ENCODE results near the gene MPG. TPM values are rescaled to one million over a fixed set of nuclear protein-coding genes. Genes with fewer than 3 reads are reported as not detected.

MPG gene
- total RNA-seq, 1 experiment from 2014 or later = 60.0 TPM

DNA sequence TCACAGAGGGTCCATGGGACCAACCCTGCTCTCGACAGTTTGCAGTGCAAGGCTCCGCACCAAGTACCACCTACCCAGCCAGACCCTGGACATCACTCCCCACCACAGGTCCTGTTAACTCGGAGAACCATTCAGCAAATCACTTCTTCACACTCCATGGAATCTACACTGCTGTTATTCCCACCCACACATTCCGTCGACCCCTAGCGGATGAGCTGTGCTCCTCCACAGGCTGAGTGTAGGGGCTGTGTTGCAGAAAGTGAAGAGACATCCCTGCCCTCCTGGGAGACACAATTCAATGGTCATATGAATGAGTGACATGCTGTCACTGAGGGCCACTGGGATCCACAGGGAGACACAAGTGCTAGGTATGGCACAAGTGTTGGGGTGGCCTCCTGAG is 27.5 kb downstream of the MPG start (continued):
- TF ChIP-seq, protein P1, sequence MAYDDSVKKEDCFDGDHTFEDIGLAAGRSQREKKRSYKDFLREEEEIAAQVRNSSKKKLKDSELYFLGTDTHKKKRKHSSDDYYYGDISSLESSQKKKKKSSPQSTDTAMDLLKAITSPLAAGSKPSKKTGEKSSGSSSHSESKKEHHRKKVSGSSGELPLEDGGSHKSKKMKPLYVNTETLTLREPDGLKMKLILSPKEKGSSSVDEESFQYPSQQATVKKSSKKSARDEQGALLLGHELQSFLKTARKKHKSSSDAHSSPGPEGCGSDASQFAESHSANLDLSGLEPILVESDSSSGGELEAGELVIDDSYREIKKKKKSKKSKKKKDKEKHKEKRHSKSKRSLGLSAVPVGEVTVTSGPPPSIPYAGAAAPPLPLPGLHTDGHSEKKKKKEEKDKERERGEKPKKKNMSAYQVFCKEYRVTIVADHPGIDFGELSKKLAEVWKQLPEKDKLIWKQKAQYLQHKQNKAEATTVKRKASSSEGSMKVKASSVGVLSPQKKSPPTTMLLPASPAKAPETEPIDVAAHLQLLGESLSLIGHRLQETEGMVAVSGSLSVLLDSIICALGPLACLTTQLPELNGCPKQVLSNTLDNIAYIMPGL (CRISPR knock-in tag; IDR thresholded peaks at IDR 0.05) = no peak
- TF ChIP-seq, protein P2, sequence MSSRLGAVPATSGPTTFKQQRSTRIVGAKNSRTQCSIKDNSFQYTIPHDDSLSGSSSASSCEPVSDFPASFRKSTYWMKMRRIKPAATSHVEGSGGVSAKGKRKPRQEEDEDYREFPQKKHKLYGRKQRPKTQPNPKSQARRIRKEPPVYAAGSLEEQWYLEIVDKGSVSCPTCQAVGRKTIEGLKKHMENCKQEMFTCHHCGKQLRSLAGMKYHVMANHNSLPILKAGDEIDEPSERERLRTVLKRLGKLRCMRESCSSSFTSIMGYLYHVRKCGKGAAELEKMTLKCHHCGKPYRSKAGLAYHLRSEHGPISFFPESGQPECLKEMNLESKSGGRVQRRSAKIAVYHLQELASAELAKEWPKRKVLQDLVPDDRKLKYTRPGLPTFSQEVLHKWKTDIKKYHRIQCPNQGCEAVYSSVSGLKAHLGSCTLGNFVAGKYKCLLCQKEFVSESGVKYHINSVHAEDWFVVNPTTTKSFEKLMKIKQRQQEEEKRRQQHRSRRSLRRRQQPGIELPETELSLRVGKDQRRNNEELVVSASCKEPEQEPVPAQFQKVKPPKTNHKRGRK (CRISPR knock-in tag; IDR thresholded peaks at IDR 0.05; ENCODE audit: borderline replicate concordance) = no peak
- TF ChIP-seq NFYB (CRISPR knock-in tag; conservative IDR thresholded peaks at IDR 0.05; ENCODE audit: low read depth) = no peak
- TF ChIP-seq FOXP1 (CRISPR knock-in tag; IDR thresholded peaks at IDR 0.05; ENCODE audit: borderline replicate concordance) = no peak

DNA sequence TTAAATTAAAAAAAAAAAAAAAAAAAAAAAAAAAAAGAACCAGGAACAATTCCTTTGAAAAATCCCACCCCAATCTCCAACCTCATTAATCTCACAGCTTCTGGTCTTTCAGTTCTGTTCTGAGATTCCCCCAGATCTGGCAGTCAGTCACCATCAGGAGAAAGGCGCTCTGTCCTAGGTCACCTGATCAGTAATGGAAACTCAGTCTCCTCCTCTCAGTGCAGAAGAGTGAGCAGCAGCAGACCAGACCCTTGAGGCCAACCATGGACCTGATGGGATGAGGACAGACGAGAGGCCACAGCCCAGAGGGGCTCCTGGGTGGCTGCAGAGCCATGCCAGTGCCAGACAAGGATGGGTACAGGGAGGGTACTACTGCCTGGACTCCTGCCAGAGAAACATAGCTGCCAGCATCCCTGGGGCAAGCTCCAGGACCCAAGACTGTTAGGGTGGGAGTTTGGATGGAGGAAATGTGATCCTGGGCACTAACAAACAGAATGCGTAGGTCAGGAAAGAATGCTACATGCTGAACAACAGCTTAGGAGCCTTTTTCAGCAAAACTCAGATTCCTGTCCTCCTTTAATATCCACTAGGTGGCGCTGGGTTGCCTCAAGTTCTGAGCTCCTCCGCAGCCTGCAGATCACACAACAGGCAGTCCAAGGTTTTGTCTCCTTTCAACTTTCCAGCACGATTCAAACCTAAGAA is 28.7 kb downstream of the MPG start:
- Mint-ChIP-seq H3K27ac (peak overlapping the region; percentile 32; the same call in 1 of the 2 replicates), H3K9me3 (no peaks in the 10 kb centered on the region), H3K27me3 (ENCODE audit: low read depth) (no peaks in the 10 kb centered on the region), H3K36me3 (peaks cover 19% of the 10 kb centered on the region), H3K4me3 (no peak overlapping the region), H3K4me1 (0 out of 2 replicates have a peak, but pooled peaks cover 3% of the 10 kb centered on the region)
- ChIA-PET POLR2A (interaction anchor here (0.5 to 0.7 kb wide), 5 partner anchors 10 to 215 kb away, joined by 3 to 5 read pairs (median 3); partner anchors contain the start of gene RHBDF1), CTCF (interaction anchor here (0.6 to 5.7 kb wide), 59 partner anchors 9 to 1604 kb away, joined by 3 to 97 read pairs (median 4); partner anchors contain the start of genes AXIN1, DECR2, HBM and HBQ1)
- DNase-seq (ENCODE audit: low spot score) = peak; percentile 50
- TF ChIP-seq, protein P3, sequence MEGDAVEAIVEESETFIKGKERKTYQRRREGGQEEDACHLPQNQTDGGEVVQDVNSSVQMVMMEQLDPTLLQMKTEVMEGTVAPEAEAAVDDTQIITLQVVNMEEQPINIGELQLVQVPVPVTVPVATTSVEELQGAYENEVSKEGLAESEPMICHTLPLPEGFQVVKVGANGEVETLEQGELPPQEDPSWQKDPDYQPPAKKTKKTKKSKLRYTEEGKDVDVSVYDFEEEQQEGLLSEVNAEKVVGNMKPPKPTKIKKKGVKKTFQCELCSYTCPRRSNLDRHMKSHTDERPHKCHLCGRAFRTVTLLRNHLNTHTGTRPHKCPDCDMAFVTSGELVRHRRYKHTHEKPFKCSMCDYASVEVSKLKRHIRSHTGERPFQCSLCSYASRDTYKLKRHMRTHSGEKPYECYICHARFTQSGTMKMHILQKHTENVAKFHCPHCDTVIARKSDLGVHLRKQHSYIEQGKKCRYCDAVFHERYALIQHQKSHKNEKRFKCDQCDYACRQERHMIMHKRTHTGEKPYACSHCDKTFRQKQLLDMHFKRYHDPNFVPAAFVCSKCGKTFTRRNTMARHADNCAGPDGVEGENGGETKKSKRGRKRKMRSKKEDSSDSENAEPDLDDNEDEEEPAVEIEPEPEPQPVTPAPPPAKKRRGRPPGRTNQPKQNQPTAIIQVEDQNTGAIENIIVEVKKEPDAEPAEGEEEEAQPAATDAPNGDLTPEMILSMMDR (IDR thresholded peaks at IDR 0.05) = peak; percentile 84
- TF ChIP-seq, protein P4, sequence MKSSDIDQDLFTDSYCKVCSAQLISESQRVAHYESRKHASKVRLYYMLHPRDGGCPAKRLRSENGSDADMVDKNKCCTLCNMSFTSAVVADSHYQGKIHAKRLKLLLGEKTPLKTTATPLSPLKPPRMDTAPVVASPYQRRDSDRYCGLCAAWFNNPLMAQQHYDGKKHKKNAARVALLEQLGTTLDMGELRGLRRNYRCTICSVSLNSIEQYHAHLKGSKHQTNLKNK (CRISPR knock-in tag; IDR thresholded peaks at IDR 0.05) = no peak
- ATAC-seq = peak; percentile 87

DNA sequence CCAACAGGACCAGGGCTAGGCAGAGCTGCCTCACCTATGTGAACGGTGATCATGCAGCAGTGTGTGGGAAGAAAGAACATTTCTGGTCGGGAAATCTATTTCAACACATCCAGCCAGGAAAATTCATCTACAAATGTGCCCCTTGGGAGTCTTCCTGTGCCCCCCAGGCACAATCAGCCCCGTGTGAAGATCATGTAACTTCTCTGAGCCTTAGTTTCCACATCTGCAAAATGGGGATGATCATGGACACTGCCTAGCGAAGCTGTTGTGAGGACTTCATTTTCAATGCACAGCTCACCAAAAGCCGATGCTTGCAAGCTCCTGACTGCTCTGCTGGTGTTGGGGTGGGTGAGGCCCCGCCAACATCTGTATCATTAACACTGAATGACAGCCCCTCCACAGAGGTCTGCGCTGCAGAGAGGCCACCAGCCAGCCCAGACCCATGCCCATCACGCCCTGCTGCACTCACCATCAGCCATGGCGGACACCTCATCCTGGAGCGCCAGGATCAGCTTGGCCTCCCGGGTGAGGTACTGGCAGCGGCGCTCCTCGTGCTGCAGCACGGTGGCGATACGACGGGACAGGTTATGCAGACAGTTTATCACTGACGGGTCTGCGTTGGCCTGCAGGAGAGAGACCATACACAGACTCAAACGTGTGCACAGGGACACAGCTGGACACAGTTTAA is 34.3 kb downstream of the MPG start:
- H3K9me3 Mint-ChIP-seq = no peaks in the 10 kb centered on the region
- no peaks in the 10 kb centered on the region for H3K27me3 Mint-ChIP-seq (ENCODE audit: low read depth)
- H3K4me3 Mint-ChIP-seq = no peak overlapping the region
- no peak for DNase-seq (ENCODE audit: low spot score)
- peaks cover 5% of the 10 kb centered on the region for H3K4me1 Mint-ChIP-seq
- H3K36me3 Mint-ChIP-seq = peaks cover 47% of the 10 kb centered on the region
- ChIA-PET CTCF (interaction anchor here (1.3 to 1.8 kb wide), 4 partner anchors 47 to 70 kb away, joined by 3 to 7 read pairs (median 6); partner anchors contain the start of genes HBM and HBQ1), POLR2A (no interaction called here)
- H3K27ac Mint-ChIP-seq = no peak overlapping the region; the same call in 1 of the 2 replicates
- ATAC-seq = no peak
- TF ChIP-seq ZNF121 (CRISPR knock-in tag; IDR thresholded peaks at IDR 0.05) = peak; percentile 78
- TF ChIP-seq, protein P5, sequence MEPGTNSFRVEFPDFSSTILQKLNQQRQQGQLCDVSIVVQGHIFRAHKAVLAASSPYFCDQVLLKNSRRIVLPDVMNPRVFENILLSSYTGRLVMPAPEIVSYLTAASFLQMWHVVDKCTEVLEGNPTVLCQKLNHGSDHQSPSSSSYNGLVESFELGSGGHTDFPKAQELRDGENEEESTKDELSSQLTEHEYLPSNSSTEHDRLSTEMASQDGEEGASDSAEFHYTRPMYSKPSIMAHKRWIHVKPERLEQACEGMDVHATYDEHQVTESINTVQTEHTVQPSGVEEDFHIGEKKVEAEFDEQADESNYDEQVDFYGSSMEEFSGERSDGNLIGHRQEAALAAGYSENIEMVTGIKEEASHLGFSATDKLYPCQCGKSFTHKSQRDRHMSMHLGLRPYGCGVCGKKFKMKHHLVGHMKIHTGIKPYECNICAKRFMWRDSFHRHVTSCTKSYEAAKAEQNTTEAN (CRISPR knock-in tag; IDR thresholded peaks at IDR 0.05) = no peak

DNA sequence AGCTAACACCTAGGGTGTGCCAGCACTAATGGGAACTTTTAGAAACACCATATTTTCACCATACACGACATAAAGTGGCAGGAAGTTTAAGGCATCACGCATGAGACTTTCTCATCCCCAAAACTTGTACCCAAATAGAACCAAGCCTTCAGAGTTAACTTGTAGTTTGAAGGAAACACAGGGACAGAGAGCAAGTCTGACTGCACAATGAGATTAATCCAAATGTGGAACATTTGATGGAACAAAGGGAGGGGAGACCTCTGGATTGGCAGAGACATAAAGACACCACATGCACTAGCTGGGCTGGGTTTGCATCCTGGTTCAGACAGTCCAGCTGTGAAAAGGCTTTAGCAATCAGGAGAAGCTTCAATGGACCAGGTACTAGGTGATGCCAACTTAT is 36.3 kb downstream of the MPG start:
- Mint-ChIP-seq H3K9me3 (no peaks in the 10 kb centered on the region), H3K4me3 (no peak overlapping the region), H3K27ac (peak overlapping the region; percentile 49; the same call in 1 of the 2 replicates), H3K4me1 (peaks cover 5% of the 10 kb centered on the region), H3K27me3 (ENCODE audit: low read depth) (no peaks in the 10 kb centered on the region), H3K36me3 (peaks cover 41% of the 10 kb centered on the region)
- ATAC-seq (no peak), DNase-seq (ENCODE audit: low spot score) (no peak)
- CTCF ChIA-PET = no interaction called here
- POLR2A ChIA-PET = no interaction called here
- TF ChIP-seq NR3C1 (CRISPR knock-in tag; conservative IDR thresholded peaks at IDR 0.05; ENCODE audit: low read depth) (no peak), KAT7 (CRISPR knock-in tag; IDR thresholded peaks at IDR 0.05; ENCODE audit: borderline replicate concordance) (no peak), TP53 (CRISPR knock-in tag; IDR thresholded peaks at IDR 0.05) (no peak), ZNF671 (CRISPR knock-in tag; IDR thresholded peaks at IDR 0.05) (no peak), FOXP1 (CRISPR knock-in tag; IDR thresholded peaks at IDR 0.05; ENCODE audit: borderline replicate concordance) (no peak), ZNF317 (CRISPR knock-in tag; IDR thresholded peaks at IDR 0.05; ENCODE audit: borderline replicate concordance, low read depth) (no peak), ZNF121 (CRISPR knock-in tag; IDR thresholded peaks at IDR 0.05) (no peak)
- TF ChIP-seq, protein P6, sequence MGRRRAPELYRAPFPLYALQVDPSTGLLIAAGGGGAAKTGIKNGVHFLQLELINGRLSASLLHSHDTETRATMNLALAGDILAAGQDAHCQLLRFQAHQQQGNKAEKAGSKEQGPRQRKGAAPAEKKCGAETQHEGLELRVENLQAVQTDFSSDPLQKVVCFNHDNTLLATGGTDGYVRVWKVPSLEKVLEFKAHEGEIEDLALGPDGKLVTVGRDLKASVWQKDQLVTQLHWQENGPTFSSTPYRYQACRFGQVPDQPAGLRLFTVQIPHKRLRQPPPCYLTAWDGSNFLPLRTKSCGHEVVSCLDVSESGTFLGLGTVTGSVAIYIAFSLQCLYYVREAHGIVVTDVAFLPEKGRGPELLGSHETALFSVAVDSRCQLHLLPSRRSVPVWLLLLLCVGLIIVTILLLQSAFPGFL (CRISPR knock-in tag; IDR thresholded peaks at IDR 0.05; ENCODE audit: borderline replicate concordance) = no peak
- TF ChIP-seq, protein P7, sequence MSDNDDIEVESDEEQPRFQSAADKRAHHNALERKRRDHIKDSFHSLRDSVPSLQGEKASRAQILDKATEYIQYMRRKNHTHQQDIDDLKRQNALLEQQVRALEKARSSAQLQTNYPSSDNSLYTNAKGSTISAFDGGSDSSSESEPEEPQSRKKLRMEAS (CRISPR knock-in tag; IDR thresholded peaks at IDR 0.05) = no peak

Data from WTC11 (cell line).